Islet of Langerhans (tissue), 1 donor: Measurements from ENCODE around the gene FEZF2.

Source experiments
- FAIRE-seq: peaks from one replicate; lab custom pipeline; 2011; peaks lifted over from hg19 to GRCh38; lab: Jason Lieb, UNC

Gene FEZF2

DNA sequence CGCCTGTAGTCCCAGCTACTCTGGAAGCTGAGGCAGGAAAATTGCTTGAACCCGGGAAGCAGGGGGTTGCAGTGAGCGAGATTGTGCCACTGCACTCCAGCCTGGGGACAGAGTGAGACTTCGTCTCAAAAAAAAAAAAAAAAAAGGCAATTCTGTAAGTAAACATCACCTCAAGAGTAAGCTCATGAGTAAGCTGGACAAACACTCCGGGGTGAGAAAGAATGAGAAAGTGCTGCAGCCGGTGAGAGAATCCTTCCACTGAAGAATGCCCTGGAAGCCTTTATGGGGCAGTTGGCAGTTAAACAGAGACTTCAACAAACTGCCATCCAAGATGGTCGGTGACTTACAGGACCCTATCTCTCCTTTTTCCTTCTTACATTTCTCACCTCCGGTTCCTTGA, 47.5 kb downstream of the FEZF2 start:
- no peak for FAIRE-seq

GRCh38 chr3:62323241-62323640, 50.1 kb downstream of the FEZF2 start:
- FAIRE-seq, result no peak
